NCI-H748 (cell line): Measurements from ENCODE around the gene KISS1.

Source experiments
- DNase-seq: peaks from one replicate; lab custom pipeline; 2025; ENCODE audit not compliant: unreplicated experiment; lab: John Stamatoyannopoulos, UW

KISS1 gene

DNA sequence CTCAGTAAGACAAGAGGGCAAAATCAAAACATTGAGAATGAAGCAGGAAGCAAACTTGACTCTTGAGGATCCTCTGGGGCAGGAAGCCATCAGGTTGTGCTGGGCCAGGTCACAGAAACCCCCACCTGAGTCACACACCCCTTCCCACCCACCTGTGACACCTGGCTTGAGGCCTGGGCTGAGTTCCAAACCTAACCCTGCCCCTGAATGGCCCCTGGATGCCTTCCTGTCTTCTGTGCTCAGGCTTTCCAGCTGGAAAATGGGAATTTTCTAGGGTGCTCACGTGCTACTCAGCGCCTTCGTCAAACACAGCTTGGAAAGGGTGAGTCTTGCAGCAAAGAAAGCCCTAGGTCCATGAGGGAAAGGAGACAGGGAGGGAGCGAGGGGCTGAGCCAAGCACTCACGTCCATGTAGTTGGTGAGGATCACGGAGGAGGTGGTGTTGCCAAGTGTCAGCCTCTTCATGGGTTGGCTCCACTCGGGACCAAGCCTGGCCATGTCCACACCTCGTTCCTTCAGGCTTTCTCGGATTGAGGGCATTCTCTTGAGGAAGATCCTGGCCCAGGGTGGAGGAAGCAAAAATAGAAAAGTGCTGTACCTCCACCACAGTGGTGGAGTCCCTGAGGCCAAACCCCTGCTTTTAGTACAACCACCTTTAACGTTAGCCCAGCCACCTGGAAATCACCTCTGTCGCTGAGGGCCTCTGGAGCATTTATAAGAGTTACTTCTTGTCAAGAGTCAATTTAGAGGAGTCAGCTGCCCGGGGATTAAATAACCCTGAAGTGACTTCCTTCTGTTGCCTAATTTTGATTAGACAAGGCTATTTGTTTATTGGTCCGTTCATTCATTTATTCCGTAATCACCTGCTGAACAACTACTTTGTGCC lies 34.4 kb downstream of the KISS1 start:
- DNase-seq: no peak

DNA sequence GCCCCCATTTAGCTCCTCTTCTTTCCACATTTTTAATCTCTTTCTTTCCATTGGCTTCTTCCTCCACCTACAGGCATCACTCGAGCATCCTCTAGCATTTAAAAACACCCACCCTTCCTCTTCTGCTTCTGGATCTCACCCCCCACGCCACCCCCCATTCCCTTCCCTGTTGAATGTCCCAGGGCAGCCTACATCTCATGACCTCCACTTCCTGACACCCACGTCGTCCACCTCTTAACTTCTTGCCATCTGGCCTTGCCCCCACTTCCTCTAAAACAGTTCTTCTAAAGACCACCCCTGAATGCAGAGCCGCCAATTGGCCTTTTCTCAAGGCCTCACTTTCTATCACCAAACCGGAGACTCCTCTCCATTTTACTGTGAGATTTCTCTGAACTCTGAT lies 38.3 kb downstream of the KISS1 start:
- DNase-seq: no peak

DNA sequence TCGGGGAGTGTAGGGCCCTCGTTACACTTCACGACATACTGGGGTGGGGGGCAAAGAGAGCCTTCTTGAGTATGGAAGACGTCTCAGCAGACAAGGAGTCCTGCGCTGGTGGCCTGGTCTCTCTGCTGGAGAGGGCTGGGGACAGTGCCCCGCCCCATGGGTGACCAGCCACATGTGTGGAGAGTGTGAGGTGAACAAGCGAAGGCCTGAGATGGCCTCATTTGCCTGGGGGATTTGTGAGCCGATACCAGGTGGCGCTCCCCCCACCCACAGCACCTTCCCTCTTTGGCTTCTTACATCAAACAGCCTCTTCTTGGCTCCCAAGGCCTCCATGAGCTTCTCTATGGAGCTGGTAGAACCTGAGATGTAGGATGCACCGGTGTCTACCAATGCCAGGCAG lies 40.4 kb downstream of the KISS1 start:
- DNase-seq: no peak

DNA sequence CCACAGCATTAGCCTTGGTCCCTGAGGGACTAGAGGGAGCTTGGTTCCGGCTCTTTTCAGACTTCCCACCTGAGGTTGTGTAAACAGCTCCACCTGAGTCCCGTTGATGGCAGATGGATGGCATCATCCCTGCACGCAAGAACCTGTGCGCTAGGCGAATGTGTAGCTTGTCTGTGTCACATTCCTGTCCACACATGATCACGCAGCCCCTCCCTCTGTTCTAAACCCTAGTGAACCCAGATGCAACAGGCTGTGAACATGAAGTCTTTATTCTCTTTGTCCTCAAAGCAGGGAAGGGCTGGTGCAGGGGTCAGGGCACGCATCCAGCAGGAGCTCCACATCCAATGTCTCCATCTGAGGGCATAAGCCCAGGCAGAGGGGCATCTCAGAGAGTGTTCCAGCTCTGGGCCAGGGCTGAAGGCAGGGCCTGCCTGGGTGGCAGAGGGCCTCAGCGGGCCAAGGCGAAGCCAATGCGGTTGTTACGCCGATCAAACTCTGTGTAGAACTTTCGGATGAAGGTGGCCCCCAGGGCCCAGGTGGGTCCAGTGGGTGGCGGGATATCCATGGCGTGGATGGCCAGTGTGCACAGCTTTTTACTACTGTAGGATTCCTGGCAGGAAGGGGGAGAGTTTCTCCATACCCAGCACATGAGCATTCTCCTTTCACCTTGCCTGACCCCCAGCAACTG lies 41.6 kb downstream of the KISS1 start:
- DNase-seq: no peak

DNA sequence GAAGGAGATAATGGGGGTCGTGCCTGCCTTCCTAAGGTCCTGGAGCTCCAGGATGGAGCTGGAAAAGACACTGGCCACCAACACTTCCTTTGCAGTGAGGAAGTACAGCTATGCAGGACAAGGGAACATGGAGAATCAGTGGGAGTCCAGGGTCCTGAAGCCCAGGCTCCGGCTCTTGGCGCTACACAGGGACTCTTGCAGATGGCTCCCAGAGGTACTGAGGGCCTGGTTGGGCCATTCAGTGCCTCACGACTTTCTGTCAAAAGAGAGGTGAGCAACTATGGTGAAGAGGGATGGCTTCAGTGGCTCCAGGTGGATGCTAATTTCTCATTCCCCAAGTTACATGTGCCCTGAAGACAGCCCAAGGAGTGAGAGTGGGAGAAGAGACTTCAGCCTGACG lies 42.6 kb downstream of the KISS1 start:
- DNase-seq: no peak

DNA sequence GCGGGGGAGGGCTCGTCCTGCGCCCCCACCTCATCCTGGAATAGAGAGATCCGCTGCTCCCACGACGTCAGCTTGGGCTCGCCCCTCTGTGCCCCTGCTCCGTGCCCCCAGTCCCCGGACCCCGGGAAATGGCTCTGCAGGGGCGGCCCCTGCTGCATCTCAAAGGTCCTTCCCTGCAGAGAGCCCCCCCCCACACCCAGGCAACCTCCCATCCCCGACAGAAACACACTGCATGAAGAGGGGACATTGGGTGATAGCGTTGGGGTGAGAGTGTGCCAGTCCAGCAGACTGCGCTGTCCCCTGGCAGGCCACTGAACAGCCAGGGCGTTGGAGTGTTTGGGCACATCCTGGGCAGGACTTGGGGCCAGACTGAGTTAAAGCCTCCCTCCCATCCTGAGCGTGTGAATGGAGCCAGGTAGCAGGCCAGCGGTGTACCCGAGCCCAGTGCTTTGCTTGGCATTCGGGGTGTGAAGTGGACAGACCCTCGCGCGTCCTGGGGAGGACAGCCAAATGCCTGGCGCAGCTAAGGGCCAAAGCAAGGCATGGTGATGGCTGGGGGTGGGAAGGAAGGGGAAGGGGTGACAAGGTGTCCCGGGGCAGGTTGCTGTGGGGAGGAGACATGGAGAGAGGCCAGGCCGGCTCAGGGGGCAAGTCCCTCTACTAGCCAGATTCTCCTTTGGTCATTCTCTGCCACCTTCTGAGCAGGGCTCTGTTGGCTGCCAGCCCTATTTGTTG lies 43.8 kb downstream of the KISS1 start:
- DNase-seq: peak; percentile 19

DNA sequence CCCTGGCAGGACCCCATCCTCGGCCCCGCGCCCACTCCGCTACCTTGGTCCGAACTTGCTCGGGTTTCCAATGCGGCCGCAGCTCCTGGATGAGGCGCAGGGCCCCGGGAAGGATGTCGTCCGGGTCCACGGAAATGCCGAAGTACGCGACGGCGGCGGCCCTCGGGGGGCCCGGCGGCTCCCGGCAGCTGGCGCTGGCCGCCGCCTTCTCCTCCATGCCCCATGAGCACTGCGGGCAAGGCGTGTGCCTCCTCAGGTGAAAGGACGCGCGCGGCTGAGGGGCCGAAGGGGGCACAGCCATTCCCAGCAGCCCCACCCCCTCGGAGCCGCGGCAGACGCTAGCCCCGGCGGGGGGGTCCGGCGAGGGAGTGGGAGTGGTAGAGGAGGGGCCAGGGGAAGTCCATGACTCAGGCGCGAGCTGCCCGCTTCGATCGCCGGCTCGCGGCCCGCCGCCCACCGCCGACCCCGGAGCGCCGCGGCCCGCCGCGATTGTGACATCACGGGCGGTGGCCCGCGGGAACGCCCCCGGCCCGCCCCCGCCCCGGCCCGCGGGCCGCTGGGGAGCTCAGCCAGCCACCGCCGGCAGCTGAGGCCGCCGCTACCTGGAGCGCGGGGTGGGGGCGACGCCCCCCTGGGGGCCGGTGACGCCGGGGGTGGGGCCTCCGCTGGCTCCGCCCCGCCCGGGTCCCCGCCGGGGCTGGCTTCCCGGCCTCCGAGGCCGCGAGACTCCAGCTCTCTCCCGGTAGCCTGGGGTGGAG lies 44.6 kb downstream of the KISS1 start, which contains the start of gene ETNK2:
ETNK2 (minus strand) TSS at position 493 of the 758 bp plus-strand sequence; CDS start at position 301, 192 bp downstream.
- peak; percentile 62 for DNase-seq

DNA sequence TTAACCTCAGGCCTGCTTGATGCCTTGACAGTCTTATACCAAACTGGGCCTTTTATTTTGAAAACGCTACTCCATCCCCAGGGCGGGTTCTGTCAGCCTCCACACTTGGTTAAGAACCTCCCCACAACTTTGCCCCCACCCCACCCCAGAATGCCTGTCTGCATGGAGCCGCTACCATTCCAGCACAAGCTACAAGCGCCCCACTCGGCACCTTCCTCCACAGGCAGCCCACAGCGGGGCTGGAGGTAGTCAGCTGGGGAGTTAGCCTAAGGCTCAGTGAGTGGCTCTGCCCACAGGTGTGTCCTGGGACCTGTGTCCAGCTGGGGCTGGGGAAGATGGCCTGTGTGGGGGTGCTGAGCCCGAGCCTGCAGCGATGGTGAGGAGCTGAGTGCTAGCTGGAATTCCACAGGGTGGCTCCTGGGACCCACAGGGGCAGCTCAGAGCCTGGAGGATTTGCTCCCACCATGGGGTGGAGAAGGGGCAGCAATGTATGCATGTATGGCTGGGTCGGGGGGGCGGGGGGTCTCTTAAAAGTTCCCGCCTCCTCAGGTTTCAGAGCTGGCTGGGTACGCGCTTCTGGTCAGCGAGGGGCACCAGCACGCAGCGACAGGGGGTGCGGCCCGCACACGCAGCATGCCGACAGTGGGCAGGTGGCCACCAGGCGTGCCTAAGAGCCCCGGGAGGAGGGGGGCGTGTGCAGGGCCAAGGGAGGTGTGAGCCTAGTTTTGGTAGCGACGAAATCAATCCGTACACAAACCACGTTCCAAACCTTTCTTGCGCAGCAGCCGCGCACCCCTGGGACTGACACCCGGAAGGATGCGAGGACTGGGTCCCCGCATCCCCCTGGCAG lies 45.4 kb downstream of the KISS1 start:
- DNase-seq: peak; percentile 27

DNA sequence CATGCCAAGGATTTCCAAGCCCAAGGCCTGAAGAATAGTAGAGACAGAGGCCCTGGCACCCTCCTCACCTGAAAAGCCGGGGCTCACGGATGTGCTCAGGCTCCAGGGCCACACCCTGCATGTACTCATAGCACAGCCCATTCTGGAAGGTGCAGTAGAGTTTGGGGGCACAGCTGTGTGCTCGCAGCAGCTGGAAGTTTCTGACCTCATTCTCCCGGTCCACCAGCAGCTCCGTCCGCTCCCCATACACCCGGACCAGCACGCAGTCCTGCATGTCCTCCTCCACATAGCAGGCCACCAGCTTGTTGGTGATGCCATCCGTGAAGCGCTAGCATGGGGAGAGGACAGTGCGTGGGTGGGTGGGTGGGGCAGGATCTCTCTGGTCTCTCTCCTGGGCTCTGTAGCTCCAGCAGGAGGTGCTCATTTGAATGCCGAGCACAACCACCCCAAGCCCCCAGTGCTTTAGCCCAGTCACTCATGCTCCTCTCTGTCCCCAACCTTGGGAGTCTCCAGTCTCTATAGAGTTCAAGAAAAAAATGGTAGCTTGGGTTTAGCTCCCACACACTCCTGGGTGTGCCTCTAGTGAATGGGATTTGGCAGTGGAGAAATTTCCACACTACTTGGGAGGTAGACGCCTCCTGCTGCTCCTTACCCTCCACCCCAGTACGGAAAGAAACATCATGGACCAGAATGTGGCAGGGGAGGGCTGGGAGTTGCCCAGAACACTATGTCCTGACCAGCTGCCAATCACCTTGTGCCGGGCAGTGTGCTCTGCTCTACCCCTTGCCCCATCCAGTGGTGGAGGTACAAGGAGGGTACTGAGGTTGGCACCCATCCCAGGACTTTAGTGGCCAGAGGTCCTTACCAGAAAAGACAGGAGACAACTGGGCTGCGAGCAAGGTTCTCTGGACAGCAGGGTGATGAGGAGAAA lies 46.4 kb downstream of the KISS1 start:
- DNase-seq: no peak

DNA sequence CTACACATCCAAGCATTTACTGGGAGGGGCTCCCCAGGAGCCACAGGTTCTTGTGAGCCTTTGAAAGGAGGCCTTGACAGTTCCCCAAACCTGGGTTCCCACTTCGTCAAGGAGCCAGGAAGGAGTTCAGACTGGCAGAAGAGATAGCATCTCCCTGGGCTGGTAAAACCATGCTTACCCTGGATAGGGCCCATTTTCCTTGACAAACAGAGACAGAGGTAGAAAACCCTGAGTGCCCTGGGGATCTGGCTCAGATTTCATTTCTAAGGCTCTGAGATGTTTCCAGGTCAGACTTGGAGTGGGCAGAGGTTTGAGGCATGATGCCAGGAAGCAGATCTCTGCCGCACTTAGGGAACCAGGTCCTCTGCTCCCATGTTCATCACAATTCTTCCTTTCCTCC lies 47.2 kb downstream of the KISS1 start:
- DNase-seq: no peak

DNA sequence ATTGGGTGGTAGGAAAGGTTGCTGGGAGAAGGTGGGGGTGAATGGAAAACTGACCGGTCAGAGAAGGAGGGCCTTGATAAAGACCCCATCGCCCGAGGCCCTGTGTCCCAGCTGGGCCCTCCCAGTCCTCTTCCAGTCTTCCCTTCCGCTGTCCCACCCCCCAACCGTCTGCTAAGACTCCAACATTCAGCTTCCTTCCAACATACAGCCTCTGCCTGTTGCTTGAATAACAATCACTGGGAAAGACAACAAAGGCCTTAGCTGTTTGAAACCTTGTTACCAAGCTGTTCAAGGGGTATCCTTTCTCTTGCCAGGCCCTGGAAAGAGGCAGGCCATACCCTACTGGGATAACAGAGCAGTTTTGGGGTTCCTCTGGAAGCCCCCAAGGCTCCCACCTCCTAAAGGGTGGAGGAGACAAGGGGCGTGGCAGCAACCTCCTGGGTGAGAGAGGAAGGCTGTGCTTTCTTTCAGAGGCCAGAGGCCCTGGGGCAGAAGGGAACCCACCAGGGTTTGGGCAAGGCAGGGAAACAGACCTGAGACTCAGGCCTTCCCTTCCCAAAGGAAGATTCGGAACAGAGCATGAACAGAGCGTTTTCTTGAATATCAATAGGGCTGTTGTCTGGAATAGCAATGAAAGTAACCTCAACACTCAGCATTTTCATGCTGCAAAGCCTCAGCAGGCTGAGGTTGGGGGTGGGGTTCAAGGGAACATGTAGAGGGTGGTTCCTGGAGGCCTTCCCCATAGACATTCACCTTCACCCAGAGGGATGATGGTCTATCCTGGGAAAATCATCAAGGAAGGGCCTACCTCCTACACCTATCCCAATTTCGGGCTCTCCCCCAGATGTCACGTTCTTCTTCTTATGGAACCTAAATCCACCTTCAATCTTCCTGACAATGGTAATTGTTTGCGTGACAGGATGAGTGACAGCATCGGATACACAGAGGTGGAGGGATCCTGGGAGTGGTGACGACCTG lies 48.6 kb downstream of the KISS1 start:
- no peak for DNase-seq

DNA sequence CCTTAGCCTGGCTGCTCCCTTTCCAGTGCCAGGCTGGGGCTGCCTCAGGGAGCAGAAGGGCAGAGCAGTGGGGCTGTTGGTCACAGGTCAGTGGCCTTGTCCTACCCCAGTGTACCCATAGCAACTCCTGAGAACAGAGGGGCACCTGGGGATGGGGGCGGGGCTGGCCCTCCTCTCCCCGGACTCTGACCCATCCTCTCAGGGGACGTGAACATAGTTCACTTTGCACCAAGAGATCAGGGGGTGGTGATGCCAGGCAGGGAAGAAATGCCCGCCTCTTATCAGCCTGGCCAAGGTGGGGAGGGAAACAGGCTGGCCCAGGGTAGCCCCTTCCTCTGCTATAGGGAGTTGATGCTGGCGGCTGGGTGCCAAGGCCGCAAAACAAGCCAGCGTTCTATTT lies 49.3 kb downstream of the KISS1 start:
- no peak for DNase-seq

DNA sequence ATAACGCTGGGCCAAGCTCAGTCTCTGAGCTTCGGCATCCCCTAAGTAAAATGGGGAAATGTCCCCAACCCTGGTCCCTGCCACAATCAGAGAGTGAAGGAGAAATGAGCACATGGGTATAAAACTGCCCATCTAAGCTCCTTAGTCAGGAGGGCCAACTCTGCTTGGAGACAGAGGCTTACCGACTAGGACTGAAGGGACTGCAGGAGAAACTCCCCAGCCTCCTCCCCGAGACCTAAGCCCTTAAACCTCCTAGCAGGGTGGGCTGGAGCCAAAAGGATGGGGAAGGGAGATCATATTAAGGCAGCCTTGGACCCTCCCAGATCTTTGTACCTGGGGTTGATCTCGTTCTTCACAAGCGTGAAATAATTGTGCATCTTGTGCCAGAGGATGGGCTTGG lies 50.0 kb downstream of the KISS1 start:
- no peak for DNase-seq

DNA sequence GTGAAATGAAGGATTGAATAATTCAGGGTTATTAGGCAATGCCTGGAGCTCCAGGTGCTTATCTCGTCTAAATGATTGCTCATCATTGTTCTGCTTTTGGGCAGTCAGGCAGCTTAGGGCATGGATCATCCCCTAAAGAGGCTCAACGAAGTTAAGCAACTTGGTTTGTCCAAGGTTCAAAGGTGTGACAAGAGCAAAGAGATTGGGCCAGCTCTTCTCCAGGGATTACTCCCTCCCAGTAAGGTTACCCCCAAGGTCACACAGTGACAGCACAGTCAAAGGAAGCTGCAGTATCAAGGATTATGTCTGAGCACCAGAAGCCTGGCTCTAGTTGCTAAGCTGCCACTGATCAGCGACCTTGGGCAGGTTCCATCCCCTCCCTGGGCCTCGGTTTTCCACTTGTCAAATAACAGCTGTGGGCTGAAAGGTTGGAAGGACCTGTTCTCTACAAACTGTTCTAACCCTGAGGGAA lies 51.2 kb downstream of the KISS1 start:
- DNase-seq: no peak

DNA sequence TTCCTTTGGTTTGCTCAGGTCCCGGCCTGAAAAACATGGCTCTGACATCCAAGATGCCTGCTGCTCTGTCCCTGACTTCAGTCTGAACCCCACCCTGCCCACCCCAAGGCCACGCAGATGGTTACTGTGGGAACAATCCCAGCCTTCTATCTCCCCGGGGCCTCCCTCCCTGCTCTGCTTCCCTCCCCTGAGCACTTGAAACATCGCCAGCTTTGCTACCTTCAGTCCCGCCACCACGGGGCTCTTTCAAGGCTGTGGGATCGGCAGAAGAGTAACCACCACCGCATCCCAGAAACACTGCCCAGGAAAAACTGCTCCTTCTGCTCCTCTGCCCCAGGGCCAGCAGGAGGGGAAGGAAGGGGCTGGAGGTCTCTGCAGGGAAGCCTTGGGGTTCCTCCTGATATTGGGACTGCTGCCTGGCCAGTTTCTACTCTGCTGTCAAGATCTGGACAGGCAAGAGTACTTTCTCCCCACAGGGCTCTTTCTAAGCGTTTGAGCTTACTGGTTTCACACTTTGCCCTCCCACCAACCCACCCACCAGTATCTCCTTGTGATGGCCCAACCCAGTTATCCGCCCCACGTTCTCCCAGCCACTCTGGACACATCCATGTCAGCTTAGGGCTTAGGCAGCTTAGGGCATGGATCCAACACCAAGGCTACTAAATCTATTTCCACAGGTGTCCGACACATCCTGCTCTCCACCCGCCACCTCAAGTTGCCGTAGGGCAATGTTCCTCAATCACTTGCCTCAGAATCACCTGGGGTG lies 52.8 kb downstream of the KISS1 start:
- no peak for DNase-seq

DNA sequence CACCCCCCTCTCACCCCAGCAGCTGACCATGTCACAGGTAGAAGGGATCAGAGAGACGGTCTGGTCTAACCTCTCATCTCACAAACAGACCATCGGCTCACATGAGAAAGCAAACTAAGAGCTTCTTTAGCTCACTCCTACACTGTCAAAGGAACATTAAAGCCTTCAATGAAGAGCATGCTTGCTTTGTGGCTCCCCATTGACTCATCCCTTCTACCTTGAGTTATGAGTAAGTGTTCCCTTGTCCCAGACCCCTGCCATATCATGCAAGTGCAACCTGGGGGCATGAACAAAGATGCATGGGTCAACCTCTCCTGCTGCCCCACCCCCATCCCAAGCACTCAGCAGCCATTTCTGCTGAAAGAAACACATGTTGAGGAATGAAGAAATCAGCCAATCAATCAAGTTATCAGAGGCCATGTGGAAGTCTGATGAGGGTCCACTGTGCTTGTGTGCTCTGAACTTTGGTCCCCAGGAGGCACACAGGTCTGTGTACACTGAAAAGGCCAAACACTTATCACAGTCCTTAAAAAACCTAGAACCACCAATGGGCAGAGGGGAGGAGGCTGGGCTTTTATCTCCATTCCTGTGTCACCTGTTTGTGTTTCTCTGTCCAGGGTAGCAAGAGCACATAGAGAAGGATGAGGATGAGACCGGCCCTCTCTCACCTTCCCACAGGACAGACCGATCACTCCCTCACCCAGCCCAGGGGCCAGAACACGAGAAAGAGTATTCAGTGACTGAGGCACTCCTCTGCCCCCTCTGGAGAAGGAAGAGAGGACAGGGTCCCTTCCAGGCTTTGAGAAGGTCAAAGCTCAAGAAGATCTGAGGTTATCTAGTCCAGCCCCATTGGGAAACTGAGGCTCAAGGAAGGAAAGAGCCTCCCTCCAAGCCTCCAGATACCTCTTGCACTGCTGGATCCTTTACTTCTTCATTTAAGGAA lies 54.0 kb downstream of the KISS1 start:
- DNase-seq: no peak
